ENCODE measurements around the gene ARPC2. TPM values are rescaled to one million over a fixed set of nuclear protein-coding genes. Genes with fewer than 3 reads are reported as not detected.
A peak's percentile ranks its signal among the peaks of the same experiment; 100 is the strongest.

Gene ARPC2
- total RNA-seq, 1 experiment from 2014 or later = 187 TPM

DNA sequence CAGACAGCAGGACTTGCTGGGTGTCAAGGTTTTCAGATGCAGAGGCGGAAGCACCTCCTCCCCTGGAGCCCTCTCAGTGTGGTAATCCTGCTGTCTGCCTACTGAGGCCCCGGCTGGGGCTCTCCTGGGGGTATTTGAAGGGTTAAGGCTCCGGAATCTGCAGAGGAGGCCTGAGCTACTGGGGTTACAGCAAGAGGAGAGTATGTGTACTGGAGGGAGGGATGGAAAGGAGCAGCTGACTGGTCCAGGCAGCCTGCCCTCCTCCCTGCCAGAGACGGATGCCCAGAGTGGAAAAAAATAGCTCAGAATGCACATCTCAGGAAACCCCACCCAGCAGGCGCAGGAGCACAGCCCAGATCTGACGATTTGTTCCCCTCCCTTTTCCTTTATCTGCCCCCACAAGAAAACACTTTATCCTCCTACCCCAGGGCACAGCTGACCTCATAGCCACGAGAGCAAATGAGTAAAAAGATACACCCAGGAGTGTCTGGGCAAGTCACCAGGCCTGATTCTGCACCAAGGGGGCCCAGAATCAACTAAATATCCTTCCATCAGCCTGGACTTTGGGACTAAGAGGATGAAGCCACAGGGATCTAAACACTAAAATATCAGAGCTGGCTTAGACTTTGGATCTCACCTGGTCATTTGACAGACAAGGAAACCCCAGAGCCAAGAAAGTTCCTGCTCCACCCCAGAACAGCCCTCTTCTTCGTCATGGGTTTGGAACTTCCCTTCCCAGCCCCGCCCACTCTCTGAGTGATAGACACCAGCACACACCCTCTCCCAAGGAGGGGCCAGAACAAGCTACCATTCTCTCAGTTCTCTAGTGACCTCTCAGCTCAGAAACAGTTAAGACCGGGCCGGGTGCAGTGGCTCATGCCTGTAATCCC, 69.8 kb downstream of the ARPC2 start:
- peaks cover 33 to 71% of the 10 kb centered on the region in 2 experiments for H3K4me1 ChIP-seq (ENCODE audit: control insufficient read depth in 1 of 2, insufficient read depth in 2 of 2, low read length in 2 of 2)
- no peak overlapping the region for H2AFZ ChIP-seq (ENCODE audit: low read depth, low read length, poor library complexity, severe bottlenecking)
- intact Hi-C loops (cut with micrococcal nuclease) = no loop called here
- POLR2A ChIA-PET = interaction anchor here (0.9 to 1.7 kb wide), 8 partner anchors 9 to 120 kb away, joined by 3 to 19 read pairs (median 6); partner anchors contain the start of genes AAMP, CXCR1 and PNKD
- H3K27me3 ChIP-seq (ENCODE audit: insufficient read depth, low read length) = no peaks in the 10 kb centered on the region
- peak; percentile 88 for DNase-seq (ENCODE audit: low read depth, low spot score)
- CTCF ChIA-PET = interaction anchor here (0.6 to 1.7 kb wide), 10 partner anchors 9 to 109 kb away, joined by 3 to 6 read pairs (median 4); partner anchors contain the start of genes AAMP and PNKD
- peaks cover 93% of the 10 kb centered on the region for H3K79me2 ChIP-seq (ENCODE audit: insufficient read depth, low read length)
- no TSS peak for BruUV-seq (replicated peaks)
- no peaks in the 10 kb centered on the region for H3K36me3 ChIP-seq (ENCODE audit: control insufficient read depth in 1 of 2, insufficient read depth in 2 of 2, low read length in 2 of 2)
- peak overlapping the region; percentile 27 to 60 for H3K4me3 ChIP-seq (replicated peaks in 1 of 2; ENCODE audit: low read depth in 1 of 2, low read length in 2 of 2)
- peak; percentile 93 for ATAC-seq
- TF ChIP-seq ELF1 (IDR thresholded peaks at IDR 0.05; ENCODE audit: borderline replicate concordance, low read depth) = no peak
- TF ChIP-seq POLR2AphosphoS5 (IDR thresholded peaks at IDR 0.05; ENCODE audit: low read depth, low read length) = peak; percentile 12; the same call in 1 of the 2 replicates
- peak overlapping the region; percentile 78 for H3K9ac ChIP-seq (ENCODE audit: low read length)
- peak overlapping the region; percentile 99 for H3K4me2 ChIP-seq (ENCODE audit: low read length)
- RAD21 ChIA-PET (ENCODE audit: low non-redundant PET in 1 of 2, low total read pairs in 2 of 2, uncharacterized antibody in 2 of 2, unreplicated experiment in 2 of 2) = interaction anchor here (0.6 to 1.2 kb wide), 3 partner anchors 14 to 398 kb away, joined by 3 to 7 read pairs (median 3); partner anchors contain the start of gene CTDSP1 (in 1 of the 2)
- H4K20me1 ChIP-seq (ENCODE audit: insufficient read depth) = no peaks in the 10 kb centered on the region
- no peaks in the 10 kb centered on the region for H3K9me3 ChIP-seq (ENCODE audit: control insufficient read depth in 1 of 2, insufficient read depth in 1 of 2, low read depth in 1 of 2, low read length in 2 of 2)
- peak overlapping the region; percentile 81 for H3K27ac ChIP-seq (ENCODE audit: low read depth, low read length)
- no peaks in the 10 kb centered on the region for H3K9me2 ChIP-seq (ENCODE audit: insufficient read depth)

DNA sequence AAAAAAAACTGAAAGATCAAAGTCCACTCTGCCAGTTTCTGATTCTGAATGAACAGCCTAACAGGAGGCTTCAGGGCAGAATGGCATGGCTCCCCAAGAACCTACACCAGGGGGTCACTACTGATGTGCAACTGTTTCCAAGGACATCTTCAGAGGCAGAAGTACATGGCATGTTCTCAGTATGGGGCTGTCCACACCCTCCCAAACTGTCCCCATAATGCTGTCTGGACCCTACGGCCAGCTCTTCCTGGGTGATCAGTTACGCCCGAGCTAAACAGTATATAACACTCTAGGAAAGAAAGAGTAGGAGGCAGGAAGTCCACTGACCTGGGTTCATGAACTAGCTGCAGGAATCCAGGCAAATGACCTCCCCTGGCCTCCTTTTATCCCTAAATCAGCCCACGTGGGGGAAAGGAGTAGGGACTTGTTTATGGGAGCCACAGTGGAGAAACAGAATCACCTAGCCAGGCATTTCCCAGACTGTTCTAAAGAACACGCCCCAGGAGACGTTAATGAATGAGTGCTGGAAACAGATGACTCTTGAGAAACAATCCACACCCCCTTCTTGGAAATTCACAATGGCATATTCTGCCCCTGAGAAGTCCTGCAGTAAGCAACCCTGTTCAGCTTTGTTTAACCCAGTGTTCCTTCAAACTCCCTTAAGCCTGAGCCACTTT, 72.8 kb downstream of the ARPC2 start:
- DNase-seq (ENCODE audit: low read depth, low spot score) (no peak), ATAC-seq (no peak)
- ChIA-PET POLR2A (no interaction called here), RAD21 (ENCODE audit: low non-redundant PET in 1 of 2, low total read pairs in 2 of 2, uncharacterized antibody in 2 of 2, unreplicated experiment in 2 of 2) (no interaction called here), CTCF (interaction anchor here (1.3 kb wide), 1 partner anchor 16 kb away, joined by 4 read pairs; no protein-coding TSS in a partner anchor)
- Histone ChIP-seq H3K27ac (ENCODE audit: low read depth, low read length) (no peak overlapping the region), H3K4me1 (ENCODE audit: control insufficient read depth in 1 of 2, insufficient read depth in 2 of 2, low read length in 2 of 2) (peaks cover 47 to 87% of the 10 kb centered on the region in 2 experiments), H3K79me2 (ENCODE audit: insufficient read depth, low read length) (peaks cover 68% of the 10 kb centered on the region), H2AFZ (ENCODE audit: low read depth, low read length, poor library complexity, severe bottlenecking) (no peak overlapping the region), H3K9ac (ENCODE audit: low read length) (no peak overlapping the region), H3K9me3 (ENCODE audit: control insufficient read depth in 1 of 2, insufficient read depth in 1 of 2, low read depth in 1 of 2, low read length in 2 of 2) (no peaks in the 10 kb centered on the region), H3K36me3 (ENCODE audit: control insufficient read depth in 1 of 2, insufficient read depth in 2 of 2, low read length in 2 of 2) (no peaks in the 10 kb centered on the region), H3K4me2 (ENCODE audit: low read length) (peak overlapping the region; percentile 93), H3K27me3 (ENCODE audit: insufficient read depth, low read length) (no peaks in the 10 kb centered on the region), H3K4me3 (replicated peaks in 1 of 2; ENCODE audit: low read depth in 1 of 2, low read length in 2 of 2) (no peak overlapping the region), H4K20me1 (ENCODE audit: insufficient read depth) (no peaks in the 10 kb centered on the region), H3K9me2 (ENCODE audit: insufficient read depth) (no peaks in the 10 kb centered on the region)
- intact Hi-C loops (cut with micrococcal nuclease) = no loop called here
- no TSS peak for BruUV-seq (replicated peaks)
- TF ChIP-seq RAD21 (IDR thresholded peaks at IDR 0.05; ENCODE audit: low read depth) = no peak
- no peak for TF ChIP-seq SRF (IDR thresholded peaks at IDR 0.05; ENCODE audit: low read depth)
- no peak for TF ChIP-seq CBX3 (IDR thresholded peaks at IDR 0.05; ENCODE audit: low read depth)
- TF ChIP-seq ELF1 (IDR thresholded peaks at IDR 0.05; ENCODE audit: borderline replicate concordance, low read depth) = no peak
- TF ChIP-seq EGR1 (IDR thresholded peaks at IDR 0.05; ENCODE audit: low read depth) = no peak
- no peak for TF ChIP-seq REST (IDR thresholded peaks at IDR 0.05; ENCODE audit: low read depth)
- no peak for TF ChIP-seq FOSL1 (IDR thresholded peaks at IDR 0.05; ENCODE audit: low read depth)
- TF ChIP-seq JUND (IDR thresholded peaks at IDR 0.05) = no peak
- no peak for TF ChIP-seq ZBTB33 (IDR thresholded peaks at IDR 0.05; ENCODE audit: extremely low read depth, insufficient replicate concordance, low read length)
- TF ChIP-seq ZFX (IDR thresholded peaks at IDR 0.05) = no peak
- TF ChIP-seq ZNF274 (IDR thresholded peaks at IDR 0.05; ENCODE audit: low read depth, low read length) = no peak

Measured in HCT116 (cell line).